Cerebellar cortex (tissue), 1 donor: ENCODE measurements around the gene KRTAP20-4.

ENCODE experiments used
- DNase-seq: peaks from one replicate; pipeline ENCODE4 v3.0.0-alpha.2; 2015; ENCODE audit warnings: low spot score

KRTAP20-4 gene

GRCh38 chr21:30652891-30653290, 32.5 kb downstream of the KRTAP20-4 start:
- DNase-seq: no peak

DNA sequence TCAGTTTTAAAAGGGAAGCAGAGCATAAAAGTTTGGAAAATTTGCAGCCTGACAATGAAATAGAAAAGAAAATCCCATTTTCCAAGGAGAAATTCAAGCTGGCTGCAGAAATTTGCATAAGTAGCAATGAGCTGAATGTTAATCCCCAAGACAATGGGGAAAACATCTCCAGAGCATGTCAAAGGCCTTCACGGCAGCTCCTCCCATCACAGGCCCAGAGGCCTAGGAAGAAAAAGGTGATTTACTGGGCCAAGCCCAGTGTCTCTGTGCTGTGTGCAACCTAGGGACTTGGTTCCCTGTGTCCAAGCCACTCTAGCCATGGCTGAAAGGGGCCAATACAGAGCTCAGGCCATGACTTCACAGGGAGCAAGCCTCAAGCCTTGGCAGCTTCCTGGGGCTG, 48.3 kb downstream of the KRTAP20-4 start:
- no peak for DNase-seq
